UCSD-AML1 (cell line): ENCODE results near the gene TIMM44.

Experiments
- DNase-seq: peaks from one replicate; lab custom pipeline; 2025; ENCODE audit not compliant: unreplicated experiment; lab: John Stamatoyannopoulos, UW

The TIMM44 gene

DNA sequence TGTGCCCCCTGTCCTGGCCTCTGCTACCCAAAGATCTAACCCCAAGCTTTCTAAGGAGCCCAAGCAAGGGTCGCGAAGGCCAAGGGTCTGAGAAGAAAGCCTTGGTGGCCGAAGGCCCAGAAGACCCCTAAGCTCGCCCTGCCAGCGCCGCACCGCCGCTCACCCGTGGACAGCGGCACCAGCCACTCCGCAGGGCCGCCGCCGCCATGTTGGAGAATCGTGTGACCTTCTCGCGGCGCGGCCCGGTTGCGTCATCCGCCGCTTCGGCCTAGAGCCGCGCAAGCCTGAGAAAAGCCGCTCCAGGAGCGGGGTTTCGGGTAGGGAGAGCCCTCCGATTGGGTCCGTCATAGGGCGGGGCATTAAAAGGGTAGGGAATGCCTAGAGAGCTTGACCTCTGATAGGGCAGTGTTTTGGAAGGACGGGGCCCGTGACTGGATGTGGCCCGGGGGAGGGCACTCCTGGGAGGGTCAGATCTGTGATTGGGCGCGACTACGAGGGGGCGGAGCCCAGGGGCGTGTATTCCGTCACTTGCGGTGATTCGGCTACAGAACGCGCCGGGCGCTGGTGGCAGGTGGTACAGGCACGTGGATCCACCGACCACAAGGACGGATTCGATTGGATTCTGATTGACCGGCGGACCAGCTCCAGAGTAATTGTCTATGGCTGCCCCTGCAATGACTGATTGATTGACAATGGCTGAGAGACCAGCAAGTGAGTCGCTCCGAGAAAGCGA is at the start of gene TIMM44:
Gene TIMM44, minus strand, starts transcription at position 223 of the 733 bp plus-strand sequence. Its CDS starts 15 bp downstream, at position 208.
- peak; percentile 98 for DNase-seq

DNA sequence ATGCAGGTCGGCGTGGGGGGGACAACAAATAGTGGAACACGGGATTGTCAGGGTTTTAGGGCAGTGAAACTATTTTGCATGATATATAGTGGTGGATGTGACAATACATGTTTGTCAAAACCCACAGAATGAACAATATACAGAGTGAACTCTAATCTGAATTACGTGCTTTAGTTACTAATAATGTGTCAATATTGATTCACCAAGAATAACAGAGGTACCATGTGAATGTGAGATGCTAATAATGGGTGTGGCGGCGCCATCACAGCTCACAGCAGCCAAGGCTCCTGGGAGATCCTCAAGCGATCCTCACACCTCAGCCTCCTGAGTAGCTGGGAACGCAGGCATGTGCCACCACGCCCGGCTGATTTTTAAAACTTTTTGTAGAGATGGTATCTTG is 49.1 kb upstream of the TIMM44 start:
- DNase-seq, result no peak

DNA sequence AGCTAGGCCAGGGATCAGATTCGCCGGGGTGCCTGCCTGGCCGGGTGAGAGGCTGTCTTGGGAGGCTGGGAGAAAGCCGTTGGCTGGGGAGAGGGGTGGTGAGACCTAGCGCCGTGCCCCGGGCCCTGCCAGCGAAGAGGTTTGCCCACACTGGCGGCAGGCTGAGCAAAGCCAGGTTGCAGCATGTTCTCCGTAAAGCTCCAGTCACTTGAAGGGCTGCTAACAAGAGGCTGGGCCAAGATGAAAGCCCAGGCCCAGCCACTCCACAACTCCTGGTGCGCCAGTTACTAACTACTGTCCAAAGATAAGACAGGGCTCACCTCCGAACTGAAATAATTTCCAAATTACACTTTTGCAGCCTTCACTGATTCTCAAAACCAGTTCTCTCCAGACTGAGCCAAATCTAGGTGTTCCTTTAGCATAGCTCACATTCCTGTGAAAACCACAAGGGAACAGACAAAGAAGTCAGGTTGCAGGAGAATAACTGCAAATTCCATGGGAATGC is 45.7 kb upstream of the TIMM44 start:
- no peak for DNase-seq

GRCh38 chr19:7988307-7988706 is 44.8 kb upstream of the TIMM44 start:
- DNase-seq, result no peak

- DNase-seq, result no peak
Observed at GRCh38 chr19:7987114-7987768, 43.8 kb upstream of the TIMM44 start.

GRCh38 chr19:7986321-7987113 is 43.1 kb upstream of the TIMM44 start:
- DNase-seq, result no peak

- DNase-seq, result no peak
Observed at GRCh38 chr19:7985481-7985911, 42.0 kb upstream of the TIMM44 start.

GRCh38 chr19:7983995-7984837 is 40.8 kb upstream of the TIMM44 start:
- DNase-seq, result no peak

- no peak for DNase-seq
Observed at GRCh38 chr19:7983286-7983950, 40.0 kb upstream of the TIMM44 start.

- DNase-seq, result no peak
Observed at GRCh38 chr19:7982651-7983099, 39.2 kb upstream of the TIMM44 start.

DNA sequence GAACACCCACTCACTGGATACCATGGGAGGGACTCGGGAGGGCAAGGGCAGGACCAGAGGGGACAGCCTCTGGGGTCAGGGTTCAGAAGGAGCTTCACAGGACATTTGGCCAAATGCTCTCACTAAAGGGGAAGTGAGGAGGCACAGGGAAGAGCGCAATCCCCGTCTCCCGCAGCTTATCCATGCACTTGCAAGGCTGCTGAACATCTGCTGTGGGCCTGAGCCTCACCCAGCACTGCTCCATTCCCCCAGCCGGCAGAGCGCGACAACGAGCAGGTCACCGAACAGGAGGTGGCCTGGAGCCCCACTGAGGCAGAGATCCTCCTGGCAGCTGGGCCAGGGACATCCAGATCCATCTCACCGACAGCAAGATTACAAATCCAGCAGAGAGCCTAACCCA is 38.6 kb upstream of the TIMM44 start:
- no peak for DNase-seq

GRCh38 chr19:7981661-7982060 is 38.2 kb upstream of the TIMM44 start:
- DNase-seq, result no peak

DNA sequence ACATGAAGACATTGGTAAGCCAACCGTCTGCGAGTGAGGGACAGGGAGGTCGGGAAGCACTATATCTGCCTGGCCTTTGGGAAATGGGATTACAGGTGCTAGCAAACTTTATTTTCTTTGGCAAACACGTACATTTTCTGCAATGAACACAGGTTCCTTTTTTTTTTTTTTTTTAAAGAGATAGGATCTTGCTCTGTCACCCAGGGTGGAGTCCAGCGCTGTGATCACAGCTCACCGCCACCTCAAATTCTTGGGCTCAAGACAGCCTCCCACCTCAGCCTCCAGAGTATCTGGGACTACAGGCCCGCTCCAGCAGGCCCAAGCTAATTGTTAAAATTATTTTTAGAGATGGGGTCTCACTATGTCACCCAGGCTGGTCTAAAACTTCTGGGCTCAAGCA is 37.7 kb upstream of the TIMM44 start:
- DNase-seq, result no peak

GRCh38 chr19:7980635-7981121 is 37.2 kb upstream of the TIMM44 start:
- DNase-seq, result no peak

DNA sequence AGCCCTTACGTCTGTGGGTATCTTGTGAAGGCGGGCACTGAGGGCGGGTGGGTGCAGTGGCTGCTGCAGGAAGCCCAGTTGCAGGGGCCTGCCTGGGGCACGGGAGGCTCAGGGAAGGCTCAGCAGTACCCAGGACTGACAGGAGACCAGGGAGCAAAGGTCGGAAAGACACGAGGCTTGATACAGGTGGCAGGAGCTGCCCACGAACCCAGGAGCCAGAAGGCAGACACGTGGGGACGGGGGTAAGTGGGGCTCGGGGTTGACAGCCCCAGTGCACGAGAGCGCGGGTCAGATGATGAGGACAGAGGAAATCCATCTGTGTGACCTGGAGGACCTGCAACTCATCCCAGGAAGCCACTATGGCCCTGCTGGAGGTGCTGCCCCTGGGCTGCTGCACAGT is 36.7 kb upstream of the TIMM44 start:
- no peak for DNase-seq

DNA sequence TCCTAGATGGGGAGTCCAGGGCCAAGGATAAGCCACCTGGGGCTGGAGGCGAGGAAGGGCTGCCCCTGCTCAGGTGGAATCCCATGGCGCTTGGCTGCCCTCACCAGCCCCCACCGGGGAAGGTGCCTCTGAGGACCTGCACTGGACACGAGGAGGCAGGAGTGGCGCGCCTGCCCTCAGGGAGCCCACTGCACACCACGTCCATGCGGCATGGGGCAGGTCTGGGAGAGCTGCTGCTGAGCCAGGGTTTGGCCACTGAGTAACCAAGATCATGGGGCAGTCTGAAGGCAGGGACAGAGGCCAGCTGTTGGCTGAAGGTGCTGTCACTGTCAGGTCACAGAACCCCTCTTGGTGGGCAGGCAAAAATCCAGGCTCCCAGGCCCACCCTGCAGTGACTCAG is 36.1 kb upstream of the TIMM44 start:
- DNase-seq, result no peak

GRCh38 chr19:7979011-7979410 is 35.5 kb upstream of the TIMM44 start:
- no peak for DNase-seq

- DNase-seq, result no peak
Observed at GRCh38 chr19:7978179-7978825, 34.8 kb upstream of the TIMM44 start.

- no peak for DNase-seq
Observed at GRCh38 chr19:7977723-7978040, 34.2 kb upstream of the TIMM44 start.
